AG04449 (cell line): ENCODE results near the gene CSGALNACT2.
"Not testable (repeated sequence)": the region's sequence is repeated elsewhere in the genome, so short reads cannot be mapped to it uniquely, and the experiment has no call there.

Source experiments
- CTCF ChIA-PET: fragments of 350-600 bp; formaldehyde crosslinking; extraction: SDS; loops from one replicate; lab custom pipeline; 2021; ENCODE audit warnings: antibody characterized with exemption; lab: Yijun Ruan, JAX
- POLR2A ChIA-PET: fragments of 400-600, 350-600 bp; formaldehyde crosslinking; extraction: SDS; loops from one replicate; lab custom pipeline; 2020; ENCODE audit warnings: antibody characterized with exemption, inconsistent platforms; lab: Yijun Ruan, JAX
- DNase-seq: peaks from one replicate; pipeline ENCODE4 v3.0.0-alpha.2; 2010; ENCODE audit warnings: low read depth, low spot score
- H3K4me3 ChIP-seq: 2 replicates; pipeline ENCODE4 v1.5.1; 2011; ENCODE audit warnings: low read depth, mild to moderate bottlenecking, control low read depth, low read length
- TF ChIP-seq, protein P1 (sequence below): IDR thresholded peaks from one replicate; pipeline ENCODE4 v1.5.1; 2011; ENCODE audit warnings: mild to moderate bottlenecking, moderate library complexity, low read length, control low read depth, inconsistent platforms; ENCODE audit not compliant: insufficient read depth; ENCODE audit errors: missing control alignments

The CSGALNACT2 gene

DNA sequence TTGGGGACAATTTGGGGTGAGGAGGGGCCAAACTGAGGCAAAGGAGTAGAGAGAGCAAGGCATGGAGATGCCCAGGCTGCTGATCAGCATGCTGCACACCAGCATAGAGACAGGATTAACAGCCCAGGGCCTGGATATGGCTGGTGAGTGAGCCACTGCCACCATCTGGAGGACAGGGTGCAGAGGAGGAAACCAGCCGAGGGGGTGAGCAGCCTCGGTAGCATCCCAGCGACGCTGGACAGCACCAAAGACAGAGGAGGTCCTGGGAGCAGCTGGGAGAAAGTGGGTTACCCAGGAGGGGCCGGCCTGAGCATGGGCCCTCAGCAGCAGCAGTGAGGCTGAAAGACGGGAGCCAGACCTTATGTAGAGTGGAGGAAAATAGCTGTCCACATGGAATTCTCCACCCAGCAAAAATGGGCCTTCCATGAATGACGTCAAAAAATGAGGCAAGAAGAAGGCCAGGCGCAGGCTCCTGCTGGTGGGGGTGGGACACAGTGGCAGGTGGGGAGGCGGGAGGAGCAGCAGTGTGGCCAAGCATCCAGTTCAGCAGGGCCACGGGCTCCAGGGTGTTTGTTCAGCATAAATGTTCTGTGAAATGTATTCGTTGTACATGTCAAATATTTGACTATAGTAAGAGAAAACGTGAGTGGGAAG is 44.7 kb upstream of the CSGALNACT2 start:
- DNase-seq, result no peak
- H3K4me3 ChIP-seq, result no peak overlapping the region
- ChIA-PET POLR2A (no interaction called here), CTCF (interaction anchor here (2.5 kb wide), 1 partner anchor 11 kb away, joined by 6 read pairs; no protein-coding TSS in a partner anchor)
- TF ChIP-seq, protein P1, sequence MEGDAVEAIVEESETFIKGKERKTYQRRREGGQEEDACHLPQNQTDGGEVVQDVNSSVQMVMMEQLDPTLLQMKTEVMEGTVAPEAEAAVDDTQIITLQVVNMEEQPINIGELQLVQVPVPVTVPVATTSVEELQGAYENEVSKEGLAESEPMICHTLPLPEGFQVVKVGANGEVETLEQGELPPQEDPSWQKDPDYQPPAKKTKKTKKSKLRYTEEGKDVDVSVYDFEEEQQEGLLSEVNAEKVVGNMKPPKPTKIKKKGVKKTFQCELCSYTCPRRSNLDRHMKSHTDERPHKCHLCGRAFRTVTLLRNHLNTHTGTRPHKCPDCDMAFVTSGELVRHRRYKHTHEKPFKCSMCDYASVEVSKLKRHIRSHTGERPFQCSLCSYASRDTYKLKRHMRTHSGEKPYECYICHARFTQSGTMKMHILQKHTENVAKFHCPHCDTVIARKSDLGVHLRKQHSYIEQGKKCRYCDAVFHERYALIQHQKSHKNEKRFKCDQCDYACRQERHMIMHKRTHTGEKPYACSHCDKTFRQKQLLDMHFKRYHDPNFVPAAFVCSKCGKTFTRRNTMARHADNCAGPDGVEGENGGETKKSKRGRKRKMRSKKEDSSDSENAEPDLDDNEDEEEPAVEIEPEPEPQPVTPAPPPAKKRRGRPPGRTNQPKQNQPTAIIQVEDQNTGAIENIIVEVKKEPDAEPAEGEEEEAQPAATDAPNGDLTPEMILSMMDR, result no peak

DNA sequence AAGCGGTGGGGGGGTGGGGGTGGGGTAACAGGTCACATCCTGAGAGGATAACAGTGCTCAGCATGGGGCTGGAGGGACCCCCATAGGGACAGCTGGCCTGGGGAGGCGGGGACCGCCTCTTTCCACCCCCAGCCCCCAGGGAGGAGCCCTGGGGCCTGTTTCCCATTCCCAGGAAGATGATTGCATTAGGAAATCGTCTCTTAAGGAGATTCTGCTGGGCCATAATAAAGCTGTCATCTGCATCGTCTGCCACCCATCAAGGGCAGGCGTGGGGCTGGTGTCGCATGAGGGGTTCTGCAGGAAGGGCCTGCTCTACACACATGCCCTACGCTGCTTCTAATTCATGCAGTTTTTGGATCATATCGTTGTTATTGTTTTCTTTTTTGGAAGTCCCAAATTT is 44.2 kb upstream of the CSGALNACT2 start:
- CTCF ChIA-PET, result interaction anchor here (0.7 to 2.5 kb wide), 2 partner anchors 11 to 229 kb away, joined by 3 to 6 read pairs; no protein-coding TSS in a partner anchor
- POLR2A ChIA-PET, result no interaction called here
- DNase-seq, result no peak

DNA sequence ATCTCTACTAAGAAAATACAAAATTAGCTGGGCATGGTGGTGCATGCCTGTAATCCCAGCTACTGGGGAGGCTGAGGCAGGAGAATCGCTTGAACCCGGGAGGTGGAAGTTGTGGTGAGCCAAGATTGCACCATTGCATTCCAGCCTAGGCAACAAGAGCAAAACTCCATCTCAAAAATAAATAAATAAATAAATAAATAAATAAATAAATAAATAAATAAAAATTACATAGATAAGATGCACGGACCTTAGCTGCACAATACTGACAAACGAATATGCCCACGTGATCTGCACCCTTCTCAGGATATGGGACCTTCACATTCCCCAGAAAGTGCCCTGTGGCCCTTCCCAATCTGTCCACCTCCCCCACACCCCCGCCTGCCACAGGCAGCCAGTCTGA is 38.9 kb upstream of the CSGALNACT2 start:
- H3K4me3 ChIP-seq, POLR2A ChIA-PET: not testable (repeated sequence)
- CTCF ChIA-PET, result interaction anchor here (1.5 kb wide), 1 partner anchor 234 kb away, joined by 3 read pairs; no protein-coding TSS in a partner anchor

More for the DNA sequence above, 44.2 kb upstream of the CSGALNACT2 start:
- TF ChIP-seq, protein P1, result no peak
- H3K4me3 ChIP-seq, result no peak overlapping the region

DNA sequence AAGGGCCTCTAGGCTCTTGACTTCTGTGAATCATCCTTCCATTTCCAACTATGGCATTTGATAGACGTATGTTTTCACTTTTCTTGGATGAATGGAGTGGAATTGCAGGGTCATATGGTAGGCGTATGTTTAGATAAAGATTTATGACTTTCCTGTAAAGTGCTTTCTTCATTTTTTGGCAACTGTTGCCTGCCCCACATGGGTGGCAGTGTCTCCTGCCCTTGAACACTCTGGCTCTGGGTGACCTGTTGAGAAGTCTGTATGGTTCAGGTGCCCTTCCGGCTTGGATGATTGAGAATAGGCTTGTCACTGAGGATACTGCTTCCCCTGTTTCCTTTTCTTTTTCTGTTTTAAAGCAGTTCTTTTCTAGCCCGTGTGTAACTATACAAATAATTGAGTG is 38.3 kb upstream of the CSGALNACT2 start:
- DNase-seq, result no peak
- no peak overlapping the region for H3K4me3 ChIP-seq
- POLR2A ChIA-PET, result no interaction called here
- CTCF ChIA-PET, result no interaction called here
- TF ChIP-seq, protein P1, result no peak

More for the DNA sequence above, 38.9 kb upstream of the CSGALNACT2 start:
- DNase-seq, result not testable (repeated sequence)

DNA sequence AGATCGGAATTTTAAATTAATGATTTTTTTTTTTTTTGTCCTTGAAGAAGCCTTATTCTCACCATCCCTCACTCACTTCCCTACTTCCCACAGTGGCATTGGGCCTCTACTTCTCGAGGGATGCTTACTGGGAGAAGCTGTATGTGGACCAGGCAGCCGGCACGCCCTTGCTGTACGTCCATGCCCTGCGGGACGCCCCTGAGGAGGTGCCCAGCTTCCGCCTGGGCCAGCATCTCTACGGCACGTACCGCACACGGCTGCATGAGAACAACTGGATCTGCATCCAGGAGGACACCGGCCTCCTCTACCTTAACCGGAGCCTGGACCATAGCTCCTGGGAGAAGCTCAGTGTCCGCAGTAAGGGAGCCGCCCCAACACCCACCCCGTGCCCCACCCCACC is 37.9 kb upstream of the CSGALNACT2 start:
- TF ChIP-seq, protein P1, result no peak
- ChIA-PET POLR2A (no interaction called here), CTCF (interaction anchor here (1.0 kb wide), 1 partner anchor 234 kb away, joined by 3 read pairs; no protein-coding TSS in a partner anchor)
- no peak for DNase-seq
- no peak overlapping the region for H3K4me3 ChIP-seq

DNA sequence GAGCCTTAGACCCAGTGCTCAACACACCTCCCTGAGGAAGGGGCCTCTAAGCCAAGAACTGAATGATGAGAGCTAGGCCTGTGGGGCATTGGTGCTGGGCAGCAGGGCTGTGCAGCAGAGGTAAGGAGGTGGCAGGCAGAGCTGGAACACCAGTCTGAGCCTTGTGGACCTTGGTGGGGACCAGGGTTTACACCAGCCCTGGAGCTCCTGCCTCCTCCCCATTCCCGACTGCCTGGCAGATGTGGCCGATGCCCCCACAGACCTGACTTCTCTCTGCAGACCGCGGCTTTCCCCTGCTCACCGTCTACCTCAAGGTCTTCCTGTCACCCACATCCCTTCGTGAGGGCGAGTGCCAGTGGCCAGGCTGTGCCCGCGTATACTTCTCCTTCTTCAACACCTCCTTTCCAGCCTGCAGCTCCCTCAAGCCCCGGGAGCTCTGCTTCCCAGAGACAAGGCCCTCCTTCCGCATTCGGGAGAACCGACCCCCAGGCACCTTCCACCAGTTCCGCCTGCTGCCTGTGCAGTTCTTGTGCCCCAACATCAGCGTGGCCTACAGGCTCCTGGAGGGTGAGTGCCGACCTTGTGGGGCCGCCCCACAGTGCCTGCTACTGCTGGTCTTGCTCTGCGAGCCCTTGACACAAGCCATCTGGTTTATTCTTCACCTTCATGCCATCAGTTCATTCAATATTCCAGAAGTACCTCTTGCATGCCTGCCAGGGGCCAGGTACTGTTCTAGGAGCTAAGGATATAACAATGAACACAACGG is 36.0 kb upstream of the CSGALNACT2 start:
- TF ChIP-seq, protein P1, result no peak
- H3K4me3 ChIP-seq, result no peak overlapping the region
- DNase-seq, result no peak
- ChIA-PET POLR2A (no interaction called here), CTCF (interaction anchor here (2.3 to 5.6 kb wide), 2 partner anchors 235 to 349 kb away, joined by 6 to 49 read pairs; no protein-coding TSS in a partner anchor)
